HepG2 (cell line): ENCODE measurements around the gene M1AP. TPM values are rescaled to one million over a fixed set of nuclear protein-coding genes. Genes with fewer than 3 reads are reported as not detected.

Experiments used
- ATF1 ChIP-seq: IDR thresholded peaks from 2 replicates; pipeline ENCODE4 v1.6.1; 2016; ENCODE audit warnings: mild to moderate bottlenecking, control low read depth
- FOXA1 ChIP-seq, 2 experiments: fragments of 450-650 bp in 1 of 2; sonication (generic) in 1 of 2; formaldehyde crosslinking in 1 of 2; IDR thresholded peaks; 2 replicates each; pipeline versions ENCODE4 v1.4.0 to v1.6.1; 2016 to 2020; ENCODE audit warnings: missing genetic modification reagents in 1 of 2
- GLI4 ChIP-seq: sonication (generic); formaldehyde crosslinking; IDR thresholded peaks from 2 replicates; pipeline ENCODE4 v1.5.1; 2020; ENCODE audit warnings: missing genetic modification reagents, mild to moderate bottlenecking, moderate library complexity, borderline replicate concordance
- HIVEP1 ChIP-seq: sonication (generic); formaldehyde crosslinking; IDR thresholded peaks from 2 replicates; pipeline ENCODE4 v1.4.0; 2020; ENCODE audit warnings: mild to moderate bottlenecking, missing genetic modification reagents
- NCOA2 ChIP-seq: sonication (generic); formaldehyde crosslinking; IDR thresholded peaks from 2 replicates; pipeline ENCODE4 v1.8.0; 2022; ENCODE audit warnings: inconsistent platforms
- NFYB ChIP-seq: sonication (generic); formaldehyde crosslinking; IDR thresholded peaks from 2 replicates; pipeline ENCODE4 v1.4.0; 2020; ENCODE audit warnings: missing genetic modification reagents
- ONECUT2 ChIP-seq: sonication (generic); formaldehyde crosslinking; IDR thresholded peaks from 2 replicates; pipeline ENCODE4 v1.4.0; 2020; ENCODE audit warnings: missing genetic modification reagents
- RCOR2 ChIP-seq: IDR thresholded peaks from 2 replicates; pipeline ENCODE4 v1.6.1; 2016; ENCODE audit warnings: missing biosample characterization, missing genetic modification reagents
- SNRNP70 ChIP-seq: fragments of 200-400 bp; formaldehyde crosslinking; IDR thresholded peaks from 2 replicates; pipeline ENCODE4 v1.6.1; 2017; ENCODE audit warnings: mild to moderate bottlenecking, low read depth, low read length, moderate library complexity
- SOX13 ChIP-seq, 3 experiments: fragments of 450-650 bp in 1 of 3; sonication (generic) in 1 of 3; formaldehyde crosslinking in 1 of 3; IDR thresholded peaks in 2 of 3; conservative IDR thresholded peaks in 1 of 3; 2 replicates each; pipeline versions ENCODE4 v1.5.0 to v1.6.1; 2016 to 2020; ENCODE audit warnings: antibody characterized with exemption in 1 of 3, mild to moderate bottlenecking in 1 of 3, missing compliant biosample characterization in 1 of 3, missing genetic modification reagents in 1 of 3, moderate library complexity in 1 of 3
- TSC22D2 ChIP-seq: sonication (generic); formaldehyde crosslinking; IDR thresholded peaks from 2 replicates; pipeline ENCODE4 v1.5.1; 2020; ENCODE audit warnings: missing genetic modification reagents, mild to moderate bottlenecking, borderline replicate concordance
- ZFP1 ChIP-seq: IDR thresholded peaks from 2 replicates; pipeline ENCODE4 v1.6.1; 2016
- ZMYM4 ChIP-seq: sonication (generic); formaldehyde crosslinking; IDR thresholded peaks from 2 replicates; pipeline ENCODE4 v1.8.1; 2023; ENCODE audit warnings: mild to moderate bottlenecking, missing genetic modification reagents
- ZNF326 ChIP-seq: sonication (generic); formaldehyde crosslinking; IDR thresholded peaks from 2 replicates; pipeline ENCODE4 v1.4.0; 2020; ENCODE audit warnings: missing genetic modification reagents, borderline replicate concordance
- ZNF333 ChIP-seq: sonication (generic); formaldehyde crosslinking; IDR thresholded peaks from 2 replicates; pipeline ENCODE4 v1.4.0; 2020; ENCODE audit warnings: mild to moderate bottlenecking, missing genetic modification reagents, borderline replicate concordance
- ZNF605 ChIP-seq: sonication (generic); formaldehyde crosslinking; IDR thresholded peaks from 2 replicates; pipeline ENCODE4 v1.8.0; 2022; ENCODE audit warnings: mild to moderate bottlenecking, missing genetic modification reagents
- ZNF839 ChIP-seq: sonication (generic); formaldehyde crosslinking; IDR thresholded peaks from 2 replicates; pipeline ENCODE4 v1.4.0; 2020; ENCODE audit warnings: missing genetic modification reagents, mild to moderate bottlenecking, borderline replicate concordance
- ZSCAN21 ChIP-seq: sonication (generic); formaldehyde crosslinking; IDR thresholded peaks from 2 replicates; pipeline ENCODE4 v1.8.0; 2022; ENCODE audit warnings: mild to moderate bottlenecking, missing genetic modification reagents, moderate library complexity, borderline replicate concordance
- polyA plus RNA-seq, 8 experiments: library from polyadenylated mRNA; depleted of rRNA in 3 of 8; stranded (reverse) in 7 of 8; unstranded in 1 of 8; fragments of >200 nt; fragmentation: Illumina TruSeq in 4 of 8; extraction: Trizol in 4 of 8; gene quantifications; 2 replicates each; pipeline versions ENCODE4 v1.2.1 to v1.2.3, GENCODE V29; 2011 to 2016; ENCODE audit warnings: low read depth in 4 of 8, missing spikeins in 1 of 8, mixed read lengths in 1 of 8; ENCODE audit not compliant: insufficient read depth in 1 of 8
- total RNA-seq, 5 experiments: library from RNA; depleted of rRNA; stranded (reverse); fragments of >200 nt; fragmentation: Illumina TruSeq; extraction: Trizol; gene quantifications; 2 replicates each; pipeline ENCODE4 v1.2.3, GENCODE V29; 2016; ENCODE audit warnings: low read depth in 1 of 5
- TF ChIP-seq, protein P1 (sequence below): sonication (generic); formaldehyde crosslinking; IDR thresholded peaks from 2 replicates; pipeline ENCODE4 v1.4.0; 2020; ENCODE audit warnings: missing genetic modification reagents, borderline replicate concordance
- TF ChIP-seq, protein P2 (sequence below): IDR thresholded peaks from 2 replicates; pipeline ENCODE4 v1.6.1; 2016; ENCODE audit warnings: missing compliant biosample characterization, missing genetic modification reagents, borderline replicate concordance
- TF ChIP-seq, protein P3 (sequence below): sonication (generic); formaldehyde crosslinking; IDR thresholded peaks from 2 replicates; pipeline ENCODE4 v1.4.0; 2020; ENCODE audit warnings: missing genetic modification reagents, borderline replicate concordance

The M1AP gene
- total and polyA plus RNA-seq, 2 of the 13 experiments (the other 11 are each of a cell fraction or from before 2014, with no cell fraction given) = not detected

DNA sequence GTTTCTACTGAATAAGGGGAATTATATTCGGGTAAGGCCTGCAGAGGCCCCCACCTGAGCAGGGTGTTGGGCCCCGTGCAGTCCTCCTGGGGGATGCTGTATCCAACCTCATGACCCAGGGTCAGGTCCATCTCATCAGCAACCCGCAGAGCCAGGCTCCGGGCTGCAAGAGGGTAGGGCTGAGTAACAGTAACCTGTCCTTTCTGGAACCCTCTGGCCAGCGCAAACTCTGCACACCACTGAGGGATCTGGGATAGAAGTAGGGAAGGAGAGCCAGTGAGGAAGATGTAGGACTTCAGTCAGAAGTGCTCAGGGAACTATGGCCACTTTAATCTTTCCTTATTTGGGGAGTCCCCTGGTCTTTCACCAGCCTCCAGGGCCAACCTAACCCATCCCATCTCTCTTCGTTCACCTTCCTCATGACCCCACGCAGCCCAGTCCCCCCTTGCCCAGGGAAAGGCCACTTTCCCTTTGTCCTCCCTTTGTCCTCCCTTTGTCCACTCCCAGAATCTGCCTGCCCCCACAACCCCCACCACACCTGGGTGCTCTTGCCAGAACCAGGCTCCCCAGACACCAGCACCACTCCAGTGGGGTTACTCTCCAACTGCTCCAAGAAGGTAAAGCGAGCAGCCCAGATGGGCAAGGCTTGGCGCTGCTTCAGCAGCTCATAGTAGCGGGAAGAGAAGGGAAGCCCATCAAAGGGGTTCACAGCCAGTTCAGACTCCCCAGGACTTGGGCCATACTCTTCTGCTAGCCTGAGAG, 123.0 kb downstream of the M1AP start (continued):
- TF ChIP-seq, protein P1, sequence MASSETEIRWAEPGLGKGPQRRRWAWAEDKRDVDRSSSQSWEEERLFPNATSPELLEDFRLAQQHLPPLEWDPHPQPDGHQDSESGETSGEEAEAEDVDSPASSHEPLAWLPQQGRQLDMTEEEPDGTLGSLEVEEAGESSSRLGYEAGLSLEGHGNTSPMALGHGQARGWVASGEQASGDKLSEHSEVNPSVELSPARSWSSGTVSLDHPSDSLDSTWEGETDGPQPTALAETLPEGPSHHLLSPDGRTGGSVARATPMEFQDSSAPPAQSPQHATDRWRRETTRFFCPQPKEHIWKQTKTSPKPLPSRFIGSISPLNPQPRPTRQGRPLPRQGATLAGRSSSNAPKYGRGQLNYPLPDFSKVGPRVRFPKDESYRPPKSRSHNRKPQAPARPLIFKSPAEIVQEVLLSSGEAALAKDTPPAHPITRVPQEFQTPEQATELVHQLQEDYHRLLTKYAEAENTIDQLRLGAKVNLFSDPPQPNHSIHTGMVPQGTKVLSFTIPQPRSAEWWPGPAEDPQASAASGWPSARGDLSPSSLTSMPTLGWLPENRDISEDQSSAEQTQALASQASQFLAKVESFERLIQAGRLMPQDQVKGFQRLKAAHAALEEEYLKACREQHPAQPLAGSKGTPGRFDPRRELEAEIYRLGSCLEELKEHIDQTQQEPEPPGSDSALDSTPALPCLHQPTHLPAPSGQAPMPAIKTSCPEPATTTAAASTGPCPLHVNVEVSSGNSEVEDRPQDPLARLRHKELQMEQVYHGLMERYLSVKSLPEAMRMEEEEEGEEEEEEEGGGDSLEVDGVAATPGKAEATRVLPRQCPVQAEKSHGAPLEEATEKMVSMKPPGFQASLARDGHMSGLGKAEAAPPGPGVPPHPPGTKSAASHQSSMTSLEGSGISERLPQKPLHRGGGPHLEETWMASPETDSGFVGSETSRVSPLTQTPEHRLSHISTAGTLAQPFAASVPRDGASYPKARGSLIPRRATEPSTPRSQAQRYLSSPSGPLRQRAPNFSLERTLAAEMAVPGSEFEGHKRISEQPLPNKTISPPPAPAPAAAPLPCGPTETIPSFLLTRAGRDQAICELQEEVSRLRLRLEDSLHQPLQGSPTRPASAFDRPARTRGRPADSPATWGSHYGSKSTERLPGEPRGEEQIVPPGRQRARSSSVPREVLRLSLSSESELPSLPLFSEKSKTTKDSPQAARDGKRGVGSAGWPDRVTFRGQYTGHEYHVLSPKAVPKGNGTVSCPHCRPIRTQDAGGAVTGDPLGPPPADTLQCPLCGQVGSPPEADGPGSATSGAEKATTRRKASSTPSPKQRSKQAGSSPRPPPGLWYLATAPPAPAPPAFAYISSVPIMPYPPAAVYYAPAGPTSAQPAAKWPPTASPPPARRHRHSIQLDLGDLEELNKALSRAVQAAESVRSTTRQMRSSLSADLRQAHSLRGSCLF (CRISPR knock-in tag) = no peak
- TF ChIP-seq ATF1 (CRISPR knock-in tag) (no peak), HIVEP1 (CRISPR knock-in tag) (no peak), ZNF326 (CRISPR knock-in tag) (no peak), ONECUT2 (CRISPR knock-in tag) (no peak), TSC22D2 (CRISPR knock-in tag) (no peak), ZNF839 (no peak), RCOR2 (no peak), FOXA1 (IDR thresholded peaks at IDR 0.05) (no peak), FOXA1 (CRISPR knock-in tag; IDR thresholded peaks at IDR 0.05) (no peak), GLI4 (CRISPR knock-in tag) (no peak), SNRNP70 (no peak), ZNF333 (CRISPR knock-in tag) (0 out of 2 replicates have a peak, but pooled peaks have one; percentile 34), ZSCAN21 (CRISPR knock-in tag) (no peak), NFYB (CRISPR knock-in tag) (no peak), SOX13 (IDR thresholded peaks at IDR 0.05) (no peak), SOX13 (CRISPR knock-in tag; conservative IDR thresholded peaks at IDR 0.05 in 1 of 2, IDR thresholded peaks at IDR 0.05 in 1 of 2) (no peak), ZNF605 (peak; percentile 37; the same call in 1 of the 2 replicates), NCOA2 (CRISPR knock-in tag) (no peak), ZMYM4 (CRISPR knock-in tag) (no peak), ZFP1 (CRISPR knock-in tag) (no peak)
- TF ChIP-seq, protein P2, sequence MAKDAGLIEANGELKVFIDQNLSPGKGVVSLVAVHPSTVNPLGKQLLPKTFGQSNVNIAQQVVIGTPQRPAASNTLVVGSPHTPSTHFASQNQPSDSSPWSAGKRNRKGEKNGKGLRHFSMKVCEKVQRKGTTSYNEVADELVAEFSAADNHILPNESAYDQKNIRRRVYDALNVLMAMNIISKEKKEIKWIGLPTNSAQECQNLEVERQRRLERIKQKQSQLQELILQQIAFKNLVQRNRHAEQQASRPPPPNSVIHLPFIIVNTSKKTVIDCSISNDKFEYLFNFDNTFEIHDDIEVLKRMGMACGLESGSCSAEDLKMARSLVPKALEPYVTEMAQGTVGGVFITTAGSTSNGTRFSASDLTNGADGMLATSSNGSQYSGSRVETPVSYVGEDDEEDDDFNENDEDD (CRISPR knock-in tag) = no peak
- TF ChIP-seq, protein P3, sequence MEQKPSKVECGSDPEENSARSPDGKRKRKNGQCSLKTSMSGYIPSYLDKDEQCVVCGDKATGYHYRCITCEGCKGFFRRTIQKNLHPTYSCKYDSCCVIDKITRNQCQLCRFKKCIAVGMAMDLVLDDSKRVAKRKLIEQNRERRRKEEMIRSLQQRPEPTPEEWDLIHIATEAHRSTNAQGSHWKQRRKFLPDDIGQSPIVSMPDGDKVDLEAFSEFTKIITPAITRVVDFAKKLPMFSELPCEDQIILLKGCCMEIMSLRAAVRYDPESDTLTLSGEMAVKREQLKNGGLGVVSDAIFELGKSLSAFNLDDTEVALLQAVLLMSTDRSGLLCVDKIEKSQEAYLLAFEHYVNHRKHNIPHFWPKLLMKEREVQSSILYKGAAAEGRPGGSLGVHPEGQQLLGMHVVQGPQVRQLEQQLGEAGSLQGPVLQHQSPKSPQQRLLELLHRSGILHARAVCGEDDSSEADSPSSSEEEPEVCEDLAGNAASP = no peak
